OCI-LY3 (cell line): ENCODE measurements around the gene DUOX2.

Experiments
- H2AFZ ChIP-seq: fragments of 200-600, 300-600 bp; shearing (Covaris generic); 2 replicates; pipeline ENCODE4 v1.6.0; 2014; ENCODE audit warnings: antibody characterized with exemption, low read depth, low read length
- H3K27ac ChIP-seq: fragments of 200-600, 300-600 bp; sonication (generic); 2 replicates; pipeline ENCODE4 v1.5.1; 2014; ENCODE audit warnings: mild to moderate bottlenecking, low read length, moderate library complexity, mixed read lengths
- H3K27me3 ChIP-seq: fragments of 200-600, 300-600 bp; sonication (generic); 2 replicates; pipeline ENCODE4 v1.6.1; 2014; ENCODE audit warnings: low read depth, low read length, mixed read lengths
- H3K36me3 ChIP-seq: fragments of 200-600, 300-600 bp; sonication (generic); replicated peaks from 2 replicates; pipeline ENCODE3; 2014; ENCODE audit warnings: low read depth, low read length, mixed read lengths
- H3K4me1 ChIP-seq: fragments of 300-600, 200-600 bp; sonication (generic); 2 replicates; pipeline ENCODE4 v1.6.1; 2014; ENCODE audit warnings: low read length, mixed read lengths
- H3K4me2 ChIP-seq: fragments of 200-600, 300-600 bp; sonication (generic); 2 replicates; pipeline ENCODE4 v1.6.1; 2014; ENCODE audit warnings: low read length, mixed read lengths
- H3K4me3 ChIP-seq: fragments of 300-600, 200-600 bp; sonication (generic); 2 replicates; pipeline ENCODE4 v1.5.1; 2014; ENCODE audit warnings: antibody characterized with exemption, mild to moderate bottlenecking, low read length, moderate library complexity
- H3K79me2 ChIP-seq: fragments of 300-600, 200-600 bp; shearing (Covaris generic); 2 replicates; pipeline ENCODE4 v1.6.1; 2014; ENCODE audit warnings: mild to moderate bottlenecking, low read length, mixed read lengths
- H3K9ac ChIP-seq: fragments of 300-600, 200-600 bp; shearing (Covaris generic); 2 replicates; pipeline ENCODE4 v1.6.0; 2014; ENCODE audit warnings: mild to moderate bottlenecking, low read length, moderate library complexity
- H3K9me3 ChIP-seq: fragments of 200-600, 300-600 bp; shearing (Covaris generic); 2 replicates; pipeline ENCODE4 v1.6.1; 2014; ENCODE audit warnings: low read length, mixed read lengths; ENCODE audit not compliant: insufficient read depth
- H4K20me1 ChIP-seq: fragments of 200-600, 300-600 bp; sonication (generic); 2 replicates; pipeline ENCODE4 v1.6.1; 2016; ENCODE audit warnings: low read length, mixed read lengths; ENCODE audit not compliant: insufficient read depth
- EZH2phosphoT487 ChIP-seq: fragments of 200-600 bp; shearing (Covaris generic); IDR thresholded peaks from 2 replicates; pipeline ENCODE4 v1.6.1; 2018; ENCODE audit warnings: antibody characterized with exemption, mixed run types, low read depth
- TF ChIP-seq, protein P1 (sequence below): fragments of 200-600, 300-600 bp; sonication (generic); IDR thresholded peaks from 2 replicates; pipeline ENCODE4 v1.5.1; 2014; ENCODE audit warnings: antibody characterized with exemption, low read length, low read depth

DUOX2 gene

DNA sequence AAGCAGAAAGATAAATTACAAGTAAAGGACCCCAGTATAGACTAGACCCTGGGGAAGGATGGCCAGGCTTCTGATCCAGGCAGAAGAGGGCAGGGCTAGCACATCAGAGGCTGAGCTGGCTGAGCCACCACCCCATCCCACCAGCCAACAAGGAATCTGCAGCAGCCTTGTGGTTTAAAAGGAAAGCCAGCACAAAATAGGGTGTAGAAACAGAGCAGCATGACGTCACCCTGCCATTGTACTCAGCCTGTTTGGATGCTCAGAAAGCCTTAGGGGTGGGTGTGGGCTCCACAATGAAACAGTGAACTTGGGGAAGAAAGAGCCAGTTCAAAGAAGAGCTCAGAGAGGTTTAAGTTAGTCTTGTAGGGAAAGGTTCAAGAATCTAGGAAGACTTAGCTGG is 44.0 kb upstream of the DUOX2 start:
- Histone ChIP-seq H3K27ac (no peak overlapping the region), H3K79me2 (no peaks in the 10 kb centered on the region), H3K27me3 (no peaks in the 10 kb centered on the region), H3K9ac (no peak overlapping the region), H3K4me3 (no peak overlapping the region), H2AFZ (no peak overlapping the region), H3K9me3 (no peaks in the 10 kb centered on the region), H3K4me2 (no peak overlapping the region), H3K36me3 (no peaks in the 10 kb centered on the region), H3K4me1 (no peaks in the 10 kb centered on the region), H4K20me1 (no peaks in the 10 kb centered on the region)
- TF ChIP-seq, protein P1, sequence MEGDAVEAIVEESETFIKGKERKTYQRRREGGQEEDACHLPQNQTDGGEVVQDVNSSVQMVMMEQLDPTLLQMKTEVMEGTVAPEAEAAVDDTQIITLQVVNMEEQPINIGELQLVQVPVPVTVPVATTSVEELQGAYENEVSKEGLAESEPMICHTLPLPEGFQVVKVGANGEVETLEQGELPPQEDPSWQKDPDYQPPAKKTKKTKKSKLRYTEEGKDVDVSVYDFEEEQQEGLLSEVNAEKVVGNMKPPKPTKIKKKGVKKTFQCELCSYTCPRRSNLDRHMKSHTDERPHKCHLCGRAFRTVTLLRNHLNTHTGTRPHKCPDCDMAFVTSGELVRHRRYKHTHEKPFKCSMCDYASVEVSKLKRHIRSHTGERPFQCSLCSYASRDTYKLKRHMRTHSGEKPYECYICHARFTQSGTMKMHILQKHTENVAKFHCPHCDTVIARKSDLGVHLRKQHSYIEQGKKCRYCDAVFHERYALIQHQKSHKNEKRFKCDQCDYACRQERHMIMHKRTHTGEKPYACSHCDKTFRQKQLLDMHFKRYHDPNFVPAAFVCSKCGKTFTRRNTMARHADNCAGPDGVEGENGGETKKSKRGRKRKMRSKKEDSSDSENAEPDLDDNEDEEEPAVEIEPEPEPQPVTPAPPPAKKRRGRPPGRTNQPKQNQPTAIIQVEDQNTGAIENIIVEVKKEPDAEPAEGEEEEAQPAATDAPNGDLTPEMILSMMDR, result no peak
- no peak for TF ChIP-seq EZH2phosphoT487

DNA sequence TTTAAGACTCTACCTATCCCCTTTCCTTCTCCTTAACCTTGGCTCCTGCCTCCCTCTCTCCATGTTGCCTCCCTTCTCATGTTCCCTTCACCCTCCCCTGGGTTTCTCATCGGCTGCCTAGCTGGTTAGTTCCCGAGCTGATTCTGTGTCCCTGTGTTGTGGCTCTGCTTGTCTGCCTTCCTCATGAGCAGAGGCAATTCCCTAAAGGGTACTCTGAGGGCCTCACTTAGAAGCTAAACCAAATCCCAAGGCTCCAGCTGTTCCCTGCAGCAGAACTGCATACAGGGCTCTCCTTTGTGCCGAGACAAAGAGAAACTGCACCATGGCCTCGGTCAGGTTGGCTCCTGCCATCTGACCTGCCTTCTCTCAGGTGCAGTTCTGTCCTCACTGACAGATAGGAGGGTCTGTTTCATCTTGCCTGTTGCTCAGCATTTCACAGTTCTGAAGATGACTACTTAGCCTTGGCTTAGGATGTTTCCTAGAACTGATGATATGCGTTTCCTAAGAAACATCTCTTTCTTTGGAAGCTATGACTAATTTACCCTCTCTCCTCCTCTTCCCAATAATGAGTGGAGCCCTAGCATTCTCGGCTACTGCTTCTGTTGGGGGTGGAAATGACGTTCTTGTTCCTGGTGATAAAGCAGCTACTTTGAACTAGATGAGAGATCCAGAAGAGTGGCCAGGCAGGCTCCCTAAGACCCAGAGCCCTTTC is 42.9 kb upstream of the DUOX2 start:
- H3K79me2 ChIP-seq, result no peaks in the 10 kb centered on the region
- H3K27me3 ChIP-seq, result no peaks in the 10 kb centered on the region
- H3K9ac ChIP-seq, result no peak overlapping the region
- H2AFZ ChIP-seq, result no peak overlapping the region
- H3K4me2 ChIP-seq, result no peak overlapping the region
- no peak overlapping the region for H3K4me3 ChIP-seq
- H3K9me3 ChIP-seq, result no peaks in the 10 kb centered on the region
- no peaks in the 10 kb centered on the region for H3K36me3 ChIP-seq
- TF ChIP-seq, protein P1, result no peak
- no peak for TF ChIP-seq EZH2phosphoT487
- no peak overlapping the region for H3K27ac ChIP-seq
- H4K20me1 ChIP-seq, result no peaks in the 10 kb centered on the region
- no peaks in the 10 kb centered on the region for H3K4me1 ChIP-seq

DNA sequence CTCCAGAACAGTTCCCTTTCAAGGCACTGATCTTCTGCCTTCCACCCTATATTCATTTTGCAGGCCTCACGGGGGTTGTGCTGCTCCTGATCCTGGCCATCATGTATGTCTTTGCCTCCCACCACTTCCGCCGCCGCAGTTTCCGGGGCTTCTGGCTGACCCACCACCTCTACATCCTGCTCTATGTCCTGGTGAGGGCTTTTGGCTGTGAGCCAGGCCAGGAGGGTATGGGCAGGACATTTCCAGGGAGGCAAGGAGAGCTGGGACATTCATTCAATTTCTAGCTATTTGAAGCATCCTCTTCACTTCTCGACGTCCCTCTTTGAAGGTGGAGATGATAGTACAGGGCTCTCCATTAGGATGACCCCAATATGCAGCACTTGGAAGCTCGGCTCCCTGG is 41.8 kb upstream of the DUOX2 start:
- Histone ChIP-seq H3K36me3 (no peaks in the 10 kb centered on the region), H4K20me1 (no peaks in the 10 kb centered on the region), H2AFZ (no peak overlapping the region), H3K4me1 (no peaks in the 10 kb centered on the region), H3K27ac (no peak overlapping the region), H3K9me3 (no peaks in the 10 kb centered on the region), H3K4me2 (no peak overlapping the region), H3K27me3 (no peaks in the 10 kb centered on the region), H3K79me2 (no peaks in the 10 kb centered on the region), H3K4me3 (no peak overlapping the region), H3K9ac (no peak overlapping the region)
- no peak for TF ChIP-seq EZH2phosphoT487
- TF ChIP-seq, protein P1, result no peak

DNA sequence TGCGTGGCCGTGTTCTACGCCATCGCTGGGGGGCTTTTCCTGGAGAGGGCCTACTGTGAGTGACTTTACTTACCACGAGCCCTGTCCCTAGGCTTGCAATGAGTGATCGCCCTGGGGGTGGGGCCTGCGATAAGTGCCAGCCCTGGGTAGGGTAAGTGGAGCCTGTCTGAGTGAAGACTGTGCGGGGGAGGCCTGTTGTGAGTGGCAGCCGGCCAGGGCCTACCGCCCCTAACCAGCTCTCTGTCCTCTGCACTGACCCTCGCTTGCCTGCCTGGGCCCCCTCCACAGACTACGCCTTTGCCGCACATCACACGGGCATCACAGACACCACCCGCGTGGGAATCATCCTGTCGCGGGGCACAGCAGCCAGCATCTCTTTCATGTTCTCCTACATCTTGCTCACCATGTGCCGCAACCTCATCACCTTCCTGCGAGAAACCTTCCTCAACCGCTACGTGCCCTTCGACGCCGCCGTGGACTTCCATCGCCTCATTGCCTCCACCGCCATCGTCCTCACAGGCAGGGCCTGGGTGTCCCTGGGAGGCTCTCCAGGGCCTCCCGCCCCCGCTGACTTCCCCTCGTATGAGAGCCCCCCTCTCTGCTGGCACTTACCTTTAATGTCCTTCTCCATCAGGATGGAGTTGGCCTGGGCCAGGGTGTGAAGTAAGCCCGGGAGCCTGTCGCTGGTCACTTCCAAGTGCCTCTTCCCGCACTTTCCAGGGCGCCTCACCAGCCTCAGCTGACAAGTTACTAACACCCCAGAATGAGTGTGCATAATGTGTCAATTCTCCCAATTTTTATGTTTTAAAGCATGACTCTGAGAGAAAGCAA is 38.2 kb upstream of the DUOX2 start:
- Histone ChIP-seq H3K27me3 (no peaks in the 10 kb centered on the region), H3K4me2 (no peak overlapping the region), H3K36me3 (no peaks in the 10 kb centered on the region), H3K27ac (no peak overlapping the region), H3K79me2 (no peaks in the 10 kb centered on the region), H3K4me1 (no peaks in the 10 kb centered on the region), H3K9ac (no peak overlapping the region), H4K20me1 (no peaks in the 10 kb centered on the region), H2AFZ (no peak overlapping the region), H3K4me3 (no peak overlapping the region), H3K9me3 (no peaks in the 10 kb centered on the region)
- TF ChIP-seq, protein P1, result no peak
- TF ChIP-seq EZH2phosphoT487, result no peak
